Stimulated activated CD4-positive, alpha-beta T cell treated with anti-CD3 and anti-CD28 coated beads, TNF-alpha, amount 100 ng/mL, for 24 hours (primary cell): Measurements from ENCODE around the gene MND1.

Experiments used
- DNase-seq, 3 experiments: peaks; one replicate each; pipeline ENCODE4 v3.0.0-alpha.2; 2020; ENCODE audit warnings: low read depth in 3 of 3

MND1 gene, protein sequence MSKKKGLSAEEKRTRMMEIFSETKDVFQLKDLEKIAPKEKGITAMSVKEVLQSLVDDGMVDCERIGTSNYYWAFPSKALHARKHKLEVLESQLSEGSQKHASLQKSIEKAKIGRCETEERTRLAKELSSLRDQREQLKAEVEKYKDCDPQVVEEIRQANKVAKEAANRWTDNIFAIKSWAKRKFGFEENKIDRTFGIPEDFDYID

DNA sequence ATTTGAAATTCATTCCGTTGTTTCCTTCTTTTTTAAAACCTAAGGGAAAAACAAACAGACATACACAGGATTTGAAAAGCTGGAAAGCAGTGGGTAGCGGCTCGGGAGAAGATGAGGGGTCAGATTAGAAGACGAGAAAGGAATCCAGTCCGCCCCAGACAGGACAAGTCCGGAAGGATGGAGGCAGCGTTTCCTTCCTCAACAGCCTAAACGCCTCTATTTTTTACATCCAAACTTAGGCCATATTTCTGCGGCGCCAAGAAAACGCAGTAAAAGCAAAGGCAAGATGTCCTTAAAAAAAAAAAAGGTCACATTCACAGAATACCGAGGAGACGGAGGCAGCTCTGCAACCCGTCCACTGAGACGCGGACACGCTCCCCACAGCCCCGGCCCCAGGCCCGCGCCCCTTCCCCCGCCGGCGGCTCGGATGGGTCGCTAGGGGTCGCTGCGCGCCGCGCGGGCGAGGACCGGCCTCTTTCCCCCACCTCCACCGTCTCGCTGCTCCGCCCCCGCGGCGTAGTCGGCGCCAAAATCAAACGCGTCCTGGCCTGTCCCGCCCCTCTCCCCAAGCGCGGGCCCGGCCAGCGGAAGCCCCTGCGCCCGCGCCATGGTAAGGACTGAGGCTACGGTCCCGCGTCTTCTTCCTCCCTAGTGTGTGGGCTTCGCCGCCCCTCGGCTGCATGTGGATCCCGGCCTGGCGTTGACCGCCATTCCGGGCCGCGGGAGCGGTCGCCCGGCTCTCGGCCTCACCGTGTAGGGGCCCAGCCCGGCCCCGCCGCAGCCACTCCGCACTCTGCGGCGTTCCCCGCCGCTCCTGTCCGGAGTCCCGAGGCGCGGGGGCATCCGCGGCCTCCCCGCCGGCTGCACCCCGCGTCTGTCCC lies at the start of gene MND1:
MND1 (plus strand) TSS at position 558 of the 881 bp plus-strand sequence; CDS start at position 608, 50 bp downstream.
- DNase-seq = peak; percentile 81 to 93 (median 85)

DNA sequence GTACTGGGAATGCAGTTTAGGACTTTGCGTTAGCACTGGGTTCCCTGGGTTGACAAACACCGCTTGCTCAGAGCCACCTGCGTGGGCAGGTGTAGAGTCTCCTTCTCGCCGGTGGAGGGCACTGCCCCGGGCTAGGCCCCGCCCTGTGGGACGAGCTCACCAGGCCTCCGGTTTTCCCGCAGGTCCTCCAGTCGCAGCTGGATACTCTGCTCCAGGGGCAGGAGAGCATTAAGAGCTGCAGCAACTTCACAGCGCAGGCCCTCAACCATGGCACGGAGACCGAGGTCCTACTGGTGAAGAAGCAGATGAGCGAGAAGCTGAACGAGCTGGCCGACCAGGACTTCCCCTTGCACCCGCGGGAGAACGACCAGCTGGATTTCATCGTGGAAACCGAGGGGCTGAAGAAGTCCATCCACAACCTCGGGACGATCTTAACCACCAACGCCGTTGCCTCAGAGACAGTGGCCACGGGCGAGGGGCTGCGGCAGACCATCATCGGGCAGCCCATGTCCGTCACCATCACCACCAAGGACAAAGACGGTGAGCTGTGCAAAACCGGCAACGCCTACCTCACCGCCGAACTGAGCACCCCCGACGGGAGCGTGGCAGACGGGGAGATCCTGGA lies 49.2 kb upstream of the MND1 start:
- no peak for DNase-seq

DNA sequence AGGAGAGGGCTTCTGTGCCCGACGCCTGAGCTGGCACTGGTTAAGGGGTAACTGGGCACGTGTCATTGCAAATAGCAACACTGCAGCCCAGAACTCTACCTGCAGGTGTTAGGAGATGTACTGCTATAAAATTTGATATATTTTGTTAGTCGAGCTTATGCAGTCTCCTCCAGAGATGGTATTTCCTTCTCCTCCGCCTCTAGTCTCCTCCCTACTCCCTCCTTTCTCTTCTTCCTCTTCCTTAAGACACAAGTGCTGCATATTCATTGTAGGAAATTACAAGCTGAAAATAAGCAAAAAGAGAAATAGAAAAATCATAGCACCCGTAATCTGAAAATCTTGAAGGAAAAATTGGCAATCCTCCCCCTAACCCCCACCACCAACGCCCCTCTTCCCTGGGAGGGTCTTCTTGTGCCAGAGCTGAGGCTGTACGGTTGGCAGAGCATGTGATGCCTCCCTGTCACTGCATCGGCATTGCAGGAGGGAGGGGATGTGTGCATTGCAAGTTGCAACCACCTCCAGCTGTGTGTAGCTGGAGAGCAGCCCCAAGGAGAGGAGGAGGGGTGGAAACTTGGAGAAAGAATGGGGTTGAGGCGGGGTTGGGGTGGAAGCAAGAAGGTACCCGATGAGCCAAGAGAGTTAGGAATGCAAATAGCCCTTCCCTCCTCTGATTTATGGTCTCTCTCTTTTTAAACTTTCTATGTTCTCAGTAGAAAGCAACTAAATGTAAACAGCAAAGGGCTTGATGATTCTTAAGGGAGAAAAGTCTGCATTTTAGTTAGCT lies 48.3 kb upstream of the MND1 start:
- DNase-seq = no peak

DNA sequence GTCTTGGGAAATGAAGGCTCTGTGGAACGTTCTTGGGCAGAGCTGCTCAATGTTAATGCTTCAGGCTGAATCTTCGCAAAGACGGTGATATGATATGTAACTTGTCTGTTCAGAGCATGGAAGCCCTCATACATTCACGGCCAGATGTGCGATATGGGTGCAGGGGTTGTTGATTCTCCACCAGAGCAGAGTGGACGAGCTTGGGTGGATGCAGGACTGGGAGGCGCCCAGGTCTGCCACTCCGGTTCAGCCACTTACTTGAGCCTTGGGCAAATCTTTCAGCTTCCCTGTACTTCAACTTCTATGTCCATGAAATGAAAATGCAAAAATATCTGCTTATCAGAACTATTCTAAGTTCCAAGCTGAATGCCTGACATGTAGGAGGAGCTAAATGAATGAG lies 47.4 kb upstream of the MND1 start:
- DNase-seq = no peak

DNA sequence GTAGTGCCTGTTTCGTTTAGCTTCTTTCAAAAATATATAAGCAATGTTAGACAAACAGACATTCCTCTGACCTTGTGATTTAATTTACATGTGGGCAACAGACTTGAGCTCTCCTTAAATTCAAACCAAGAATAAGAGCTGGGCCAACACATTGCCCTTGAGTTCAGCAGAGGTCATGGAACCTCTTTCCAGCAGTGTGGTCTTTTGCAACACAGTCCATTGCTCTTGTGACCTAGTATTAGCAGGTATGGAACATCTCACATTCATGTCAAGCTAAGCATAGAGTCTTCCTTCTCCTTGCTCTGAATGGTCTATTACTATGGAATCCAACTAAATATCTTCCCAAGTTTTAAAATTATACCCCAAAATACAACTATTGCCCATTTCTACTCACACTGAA lies 33.7 kb upstream of the MND1 start:
- no peak for DNase-seq

DNA sequence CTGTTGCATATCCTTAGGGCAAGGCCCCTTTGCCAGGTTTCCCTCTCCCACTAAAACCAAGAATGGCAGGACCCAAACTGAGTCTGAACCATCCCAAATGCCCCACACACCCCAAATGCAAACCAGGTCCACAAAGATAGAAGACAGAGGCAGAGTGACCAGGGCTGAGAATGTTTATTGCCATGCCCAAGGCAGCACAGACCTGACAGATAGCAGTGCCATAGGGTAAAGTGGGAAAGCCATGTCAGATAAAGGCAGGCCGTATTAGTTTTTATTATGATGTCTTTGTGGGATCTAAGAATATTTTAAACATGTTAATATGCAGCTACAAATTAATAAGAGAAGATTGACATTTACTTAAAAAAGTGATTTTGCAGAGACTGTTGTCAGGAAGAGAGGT lies 29.6 kb upstream of the MND1 start:
- no peak for DNase-seq

DNA sequence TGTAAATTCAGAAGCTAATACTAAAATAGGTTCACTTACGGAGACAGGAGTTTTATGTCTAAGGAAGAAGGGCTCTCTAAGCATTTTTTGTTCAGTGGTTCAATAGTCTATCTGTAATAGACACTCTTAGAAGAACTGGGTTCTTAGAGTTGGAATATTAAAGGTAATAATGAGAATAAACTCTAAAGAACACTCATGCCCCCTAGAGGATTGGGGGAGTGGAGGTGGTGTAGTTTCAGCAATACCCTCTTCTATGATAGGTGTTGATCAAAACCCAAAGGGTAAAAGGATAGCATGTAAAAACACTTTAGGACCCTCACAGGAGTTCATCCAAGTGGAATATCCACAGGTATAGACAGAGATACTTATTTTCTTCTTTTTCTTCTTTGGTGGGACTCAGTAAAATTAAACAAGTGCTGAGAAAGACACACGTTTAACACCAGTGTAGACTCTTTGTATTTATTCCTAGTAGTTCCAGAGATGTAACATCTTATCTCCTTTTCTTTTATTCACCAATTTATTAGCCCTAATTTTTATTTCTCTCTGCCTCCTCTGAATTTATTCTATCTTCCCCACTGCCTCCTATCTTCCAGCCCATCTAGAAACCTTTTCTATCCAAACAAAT lies 25.7 kb upstream of the MND1 start:
- DNase-seq = no peak

DNA sequence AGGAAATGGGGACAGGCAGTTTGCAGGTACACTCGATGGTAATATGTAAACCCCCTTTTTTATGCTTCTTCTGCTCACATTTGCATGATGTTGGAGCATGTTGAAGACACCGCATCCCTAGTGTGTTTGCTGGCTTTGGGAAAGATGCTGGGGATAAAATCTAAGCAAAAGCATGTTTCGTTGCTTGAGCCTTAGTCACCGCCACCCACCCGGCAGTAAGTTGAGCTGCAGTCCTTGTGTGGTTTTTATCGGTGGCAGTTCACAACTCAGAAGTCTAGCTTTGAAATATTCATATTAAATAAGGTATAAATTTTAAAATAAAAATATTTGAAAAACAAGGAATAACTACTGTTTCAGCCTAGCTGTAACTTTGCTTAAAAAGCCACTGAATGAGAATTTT lies 21.7 kb upstream of the MND1 start:
- no peak for DNase-seq

DNA sequence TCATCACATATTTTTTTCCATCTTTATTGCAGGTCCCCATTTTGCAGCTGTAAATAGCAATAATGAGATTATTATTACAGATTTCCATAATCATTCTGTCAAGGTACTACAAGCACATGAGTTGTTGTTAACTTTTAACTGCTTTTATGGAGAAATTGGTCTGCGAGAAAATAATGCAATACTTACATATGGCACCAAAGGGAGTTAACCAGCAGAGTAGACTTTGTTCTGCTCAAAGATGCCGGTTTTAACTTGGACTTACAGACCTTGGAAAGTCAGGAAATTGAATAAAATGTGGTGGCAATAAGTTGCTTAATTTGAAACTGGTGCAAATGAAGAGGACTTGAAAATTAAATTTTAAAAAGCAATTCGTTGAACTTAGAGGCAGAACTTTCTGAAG lies 20.4 kb upstream of the MND1 start:
- DNase-seq = no peak

DNA sequence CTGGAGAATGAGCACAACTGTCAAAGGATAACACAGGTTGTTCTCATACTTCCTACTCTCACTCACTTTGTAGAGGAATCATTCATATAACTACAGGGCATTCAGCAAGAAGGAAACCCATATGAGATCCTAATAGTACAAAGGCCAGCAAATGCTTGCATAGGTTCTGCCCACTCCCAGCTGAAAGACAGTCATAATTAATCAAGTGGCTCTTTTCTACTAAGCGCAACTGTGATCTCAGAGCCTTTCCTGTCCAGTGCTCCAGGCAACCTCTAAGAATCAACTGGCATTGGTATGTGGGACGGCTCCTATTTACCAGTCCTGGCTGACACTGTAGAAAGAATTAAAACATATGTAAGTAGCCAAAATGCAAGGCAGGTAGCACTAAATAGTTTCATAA lies 18.9 kb upstream of the MND1 start:
- DNase-seq = no peak

DNA sequence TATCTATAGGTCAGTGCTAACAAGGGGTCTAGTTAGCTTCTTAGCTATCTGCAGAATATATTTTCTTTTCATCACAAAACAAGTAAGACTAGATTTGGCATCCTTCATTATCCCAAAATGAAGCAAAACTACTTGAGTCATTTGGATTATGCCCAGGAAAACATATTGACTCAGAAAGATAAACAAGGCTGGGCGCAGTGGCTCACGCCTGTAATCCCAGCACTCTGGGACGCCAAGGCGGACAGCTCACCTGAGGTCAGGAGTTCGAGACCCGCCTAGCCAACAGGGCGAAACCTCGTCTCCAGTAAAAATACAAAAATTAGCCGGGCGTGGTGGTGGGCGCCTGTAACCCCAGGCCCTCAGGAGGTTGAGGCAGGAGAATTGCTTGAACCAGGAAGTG lies 18.0 kb upstream of the MND1 start:
- DNase-seq = no peak

DNA sequence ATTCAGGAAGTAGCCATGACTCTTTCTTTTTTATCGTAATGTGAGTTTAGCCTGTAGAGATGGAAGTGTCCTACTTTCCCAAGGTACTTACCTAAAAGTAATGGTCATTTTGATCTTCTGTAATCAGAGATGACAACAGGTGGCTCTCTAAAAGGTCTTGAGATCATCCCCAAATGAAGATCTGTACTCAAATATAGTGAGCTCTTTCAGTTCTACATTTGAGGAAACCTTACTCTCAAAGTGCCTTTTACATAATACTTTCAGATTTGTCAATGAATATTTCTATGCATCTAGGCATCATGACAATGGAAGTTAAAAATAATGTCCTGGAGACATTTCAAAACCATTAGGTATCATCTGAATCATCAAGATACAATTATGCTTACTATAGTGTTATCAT lies 17.2 kb upstream of the MND1 start:
- no peak for DNase-seq

DNA sequence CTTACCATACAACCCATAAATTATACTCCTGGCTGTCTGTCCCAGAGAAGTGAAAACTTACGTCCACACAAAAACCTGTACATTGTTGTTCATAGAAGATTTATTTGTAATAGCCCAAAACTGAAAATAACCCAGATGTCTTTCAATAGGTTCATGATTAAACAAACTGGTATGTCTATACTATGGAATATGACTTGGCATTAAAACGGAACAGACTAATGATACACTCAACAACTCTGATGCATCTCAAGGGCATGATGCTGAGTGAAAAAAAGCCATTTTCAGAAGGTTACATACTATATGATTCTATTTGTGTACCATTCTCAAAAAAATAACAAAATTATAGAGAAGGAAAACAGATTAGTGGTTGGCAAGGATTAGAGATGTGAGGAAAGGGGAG lies 11.6 kb upstream of the MND1 start:
- no peak for DNase-seq

DNA sequence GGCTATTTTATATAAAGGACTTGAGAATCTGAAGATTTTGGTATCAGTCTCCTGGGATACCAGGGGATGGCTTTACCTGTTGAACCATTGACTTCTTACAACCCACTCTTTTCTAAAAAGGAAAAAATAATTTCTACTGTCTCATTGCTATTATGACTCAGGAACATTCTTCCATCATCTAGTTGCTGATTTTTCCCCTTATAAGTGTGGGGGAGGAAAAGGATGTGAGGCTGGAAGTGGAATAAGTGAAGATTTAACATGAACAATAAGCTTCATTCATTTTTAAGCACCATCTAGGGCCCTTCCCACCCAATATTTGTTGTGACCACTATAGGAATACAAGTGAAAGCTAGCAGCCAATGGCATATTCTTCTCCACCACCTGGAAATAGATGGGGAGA lies 10.6 kb upstream of the MND1 start:
- DNase-seq = no peak

DNA sequence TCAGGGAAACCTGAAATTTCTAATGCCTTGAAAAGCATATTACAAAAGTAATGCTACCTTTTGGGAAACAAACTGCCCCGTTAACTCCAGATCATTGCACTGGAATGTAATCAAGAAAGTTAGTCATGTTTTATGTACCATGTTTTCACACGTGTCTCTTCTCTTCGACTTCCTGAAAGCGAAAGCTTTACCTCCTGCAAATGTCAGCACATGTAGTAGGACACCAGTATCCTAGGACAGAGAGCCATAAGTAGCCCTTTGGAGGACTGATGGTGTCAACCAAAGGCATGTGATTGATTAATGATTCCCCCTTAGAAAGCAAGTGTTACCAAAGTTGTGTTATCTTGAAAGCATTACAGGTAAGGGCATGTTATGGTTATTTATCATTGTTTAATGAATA lies 8.8 kb upstream of the MND1 start:
- DNase-seq = no peak

DNA sequence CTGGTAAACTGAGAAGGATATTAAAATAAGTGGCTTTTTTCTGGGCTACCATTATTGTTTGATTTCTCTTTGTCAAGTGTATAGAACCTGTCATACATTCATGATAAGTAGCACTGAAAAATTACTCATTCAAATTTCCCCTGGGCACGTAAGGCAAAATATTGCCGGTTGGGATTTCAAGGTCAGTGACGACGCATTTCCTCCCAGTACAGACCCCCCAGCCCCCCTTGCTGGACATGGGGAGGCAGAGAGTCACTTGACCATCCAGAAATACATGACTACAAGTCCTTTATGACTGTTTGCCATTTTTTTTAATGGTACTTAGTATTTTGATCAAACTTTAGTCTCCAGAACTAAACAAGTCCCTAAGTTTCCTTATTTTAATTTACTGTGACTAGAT lies 6.8 kb upstream of the MND1 start:
- DNase-seq = no peak

DNA sequence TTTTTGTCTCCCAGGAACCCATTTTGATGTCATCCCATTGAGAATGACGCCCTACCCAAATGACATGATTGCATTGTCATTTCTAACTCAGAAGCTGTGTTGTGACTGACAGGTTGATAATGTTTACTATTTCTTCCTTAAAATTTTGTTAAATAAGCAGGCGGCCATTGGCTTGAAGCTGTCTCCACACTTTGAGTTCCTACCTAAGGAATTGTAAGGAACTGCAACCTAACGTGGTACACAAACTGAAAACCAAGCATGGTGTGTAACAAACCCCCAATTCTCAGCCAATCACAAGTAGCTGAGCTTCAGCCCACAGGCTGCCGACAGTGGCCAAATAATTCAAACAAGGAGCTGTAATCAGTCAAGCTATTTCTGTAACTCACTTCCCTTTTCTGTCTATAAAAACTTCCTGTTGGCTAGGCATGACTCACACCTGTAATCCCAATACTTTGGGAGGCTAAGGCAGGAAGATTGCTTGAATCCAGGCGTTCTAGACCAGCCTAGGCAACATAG lies 2.9 kb upstream of the MND1 start:
- DNase-seq = no peak

DNA sequence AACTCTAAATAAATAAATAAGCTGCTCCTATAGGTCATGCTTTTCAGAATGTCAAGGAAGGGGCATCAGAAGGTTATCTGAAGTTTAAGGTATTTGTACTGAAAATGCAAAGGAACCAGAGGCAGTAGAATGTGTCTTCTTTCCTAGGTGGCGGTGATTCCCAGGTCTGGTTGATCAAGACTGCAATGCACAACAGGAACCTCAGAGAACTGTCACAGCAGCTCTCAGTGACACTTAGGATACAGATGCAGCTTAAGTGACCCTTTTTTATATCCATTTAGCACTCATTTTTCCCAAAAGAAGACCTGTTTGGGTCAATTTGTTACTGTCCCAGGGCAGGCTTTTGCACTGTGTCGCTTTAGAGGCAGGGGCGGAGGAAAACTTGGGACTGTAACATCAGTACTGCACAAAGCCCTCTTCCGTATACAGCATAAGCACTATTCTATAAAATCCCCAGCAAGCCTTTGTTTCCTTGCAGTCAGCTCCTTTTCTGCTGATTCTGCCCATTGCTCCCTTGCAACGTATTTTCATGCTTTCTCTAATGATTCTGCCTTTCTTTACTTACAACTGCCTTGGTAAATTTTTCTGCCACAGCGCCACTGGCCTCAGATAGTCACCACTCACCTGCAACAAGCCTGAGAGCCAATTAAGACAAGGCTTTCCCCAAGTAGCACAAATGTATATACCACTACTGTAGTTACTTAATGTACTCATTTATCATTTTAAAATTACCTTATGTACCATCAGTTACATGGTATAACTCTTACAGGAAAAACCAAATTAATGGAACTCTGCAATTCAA lies 1.5 kb upstream of the MND1 start:
- DNase-seq = no peak

DNA sequence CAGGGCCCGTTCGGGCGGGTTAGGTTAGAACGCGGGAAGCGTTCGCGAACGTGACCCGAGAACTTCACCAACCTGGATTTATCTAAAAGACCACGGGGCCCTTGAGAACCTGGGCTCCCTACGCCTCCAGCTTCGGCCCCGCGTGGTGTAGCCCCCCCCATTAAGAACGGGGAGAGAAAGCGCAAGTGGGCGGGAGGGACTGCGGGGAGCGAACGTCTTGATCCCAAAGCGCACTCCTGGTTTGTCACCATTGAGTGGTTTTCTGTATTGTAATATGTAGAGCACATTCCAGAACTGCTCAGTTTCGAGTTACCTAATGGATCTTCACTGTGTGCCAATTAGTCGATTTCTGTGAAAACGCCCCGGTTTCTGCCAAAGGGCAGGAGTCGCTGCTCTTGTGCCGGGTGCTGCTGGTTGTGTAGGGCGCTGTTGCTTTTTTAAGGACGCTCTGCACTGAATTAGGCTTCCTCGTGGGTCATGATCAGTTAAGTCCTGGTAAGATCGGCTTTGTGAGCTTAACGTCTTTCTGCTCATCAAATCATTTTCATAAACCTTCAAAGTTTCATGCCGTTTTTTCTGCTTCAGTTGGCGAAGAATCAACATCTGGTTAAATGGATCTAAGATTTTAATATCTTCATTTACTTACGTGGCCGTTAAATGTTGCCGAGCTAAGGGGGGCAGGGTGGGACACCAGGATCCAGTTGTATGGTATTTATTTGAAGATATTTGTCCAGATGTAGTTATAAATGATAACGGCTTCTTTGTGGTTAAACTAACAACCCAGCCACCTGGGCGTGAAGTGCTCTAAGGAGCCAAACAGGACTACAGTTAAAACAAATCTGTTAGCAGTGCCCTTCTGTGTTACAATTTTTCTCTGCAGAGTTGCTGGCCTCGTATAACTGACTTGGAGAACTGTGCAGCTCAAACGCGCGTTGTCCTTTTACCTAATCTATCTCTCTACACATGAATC lies 809 bp downstream of the MND1 start:
- peak; percentile 24 to 59 (median 30) for DNase-seq
